ENCODE results near the gene PDZD2. TPM values are rescaled to one million over a fixed set of nuclear protein-coding genes. Genes with fewer than 3 reads are reported as not detected.

PDZD2 gene
- total RNA-seq, 1 experiment from 2014 or later, result 0.37 TPM

DNA sequence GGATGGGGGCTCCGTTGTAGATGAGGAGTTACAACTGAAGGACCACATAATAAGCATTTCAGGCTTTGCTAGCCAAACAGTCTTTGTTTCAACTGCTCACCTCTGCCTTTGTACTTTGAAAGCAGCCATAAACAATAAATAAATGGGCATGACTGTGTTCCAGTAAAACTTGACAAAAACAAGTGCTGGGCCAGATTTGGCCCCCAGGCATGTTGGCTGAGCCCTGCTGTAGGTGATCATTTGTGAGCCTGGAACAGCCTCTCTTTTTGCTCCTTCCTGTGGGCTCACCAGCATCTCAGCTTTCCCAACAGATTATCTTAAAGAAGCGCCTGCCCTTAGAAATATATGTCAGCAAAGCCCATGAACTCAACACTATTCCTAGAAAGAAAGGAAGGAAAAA is 385.8 kb downstream of the PDZD2 start:
- DNase-seq (ENCODE audit: low read depth, low spot score), result no peak
- BruUV-seq (replicated peaks), result no TSS peak
- H3K27ac ChIP-seq (ENCODE audit: low read depth, low read length), result no peak overlapping the region

More for the DNA sequence above, 385.8 kb downstream of the PDZD2 start:
- H4K20me1 ChIP-seq (ENCODE audit: insufficient read depth), result no peaks in the 10 kb centered on the region
- intact Hi-C loops (cut with micrococcal nuclease), result no loop called here
- POLR2A ChIA-PET, result no interaction called here
- H3K4me3 ChIP-seq (replicated peaks in 1 of 2; ENCODE audit: low read depth in 1 of 2, low read length in 2 of 2), result no peak overlapping the region
- no peaks in the 10 kb centered on the region for H3K36me3 ChIP-seq (ENCODE audit: control insufficient read depth in 1 of 2, insufficient read depth in 2 of 2, low read length in 2 of 2)
- H3K9ac ChIP-seq (ENCODE audit: low read length), result no peak overlapping the region
- CTCF ChIA-PET, result no interaction called here
- H3K9me2 ChIP-seq (ENCODE audit: insufficient read depth), result no peaks in the 10 kb centered on the region
- H2AFZ ChIP-seq (ENCODE audit: low read depth, low read length, poor library complexity, severe bottlenecking), result no peak overlapping the region
- H3K4me2 ChIP-seq (ENCODE audit: low read length), result no peak overlapping the region
- H3K79me2 ChIP-seq (ENCODE audit: insufficient read depth, low read length), result no peaks in the 10 kb centered on the region
- H3K9me3 ChIP-seq (ENCODE audit: control insufficient read depth in 1 of 2, insufficient read depth in 1 of 2, low read depth in 1 of 2, low read length in 2 of 2), result no peaks in the 10 kb centered on the region
- no peak for ATAC-seq
- RAD21 ChIA-PET (ENCODE audit: low non-redundant PET in 1 of 2, low total read pairs in 2 of 2, uncharacterized antibody in 2 of 2, unreplicated experiment in 2 of 2), result no interaction called here
- no peaks in the 10 kb centered on the region for H3K27me3 ChIP-seq (ENCODE audit: insufficient read depth, low read length)
- peaks cover 0 to 2% of the 10 kb centered on the region in 2 experiments; a peak in 1 of 4 replicates for H3K4me1 ChIP-seq (ENCODE audit: control insufficient read depth in 1 of 2, insufficient read depth in 2 of 2, low read length in 2 of 2)
- TF ChIP-seq, protein P1, sequence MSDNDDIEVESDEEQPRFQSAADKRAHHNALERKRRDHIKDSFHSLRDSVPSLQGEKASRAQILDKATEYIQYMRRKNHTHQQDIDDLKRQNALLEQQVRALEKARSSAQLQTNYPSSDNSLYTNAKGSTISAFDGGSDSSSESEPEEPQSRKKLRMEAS (IDR thresholded peaks at IDR 0.05), result no peak
- no peak for TF ChIP-seq CEBPB (IDR thresholded peaks at IDR 0.05; ENCODE audit: low read depth)
- no peak for TF ChIP-seq SP1 (IDR thresholded peaks at IDR 0.05; ENCODE audit: low read depth)
- TF ChIP-seq POLR2A (IDR thresholded peaks at IDR 0.05; ENCODE audit: borderline replicate concordance, extremely low read depth, insufficient read depth, insufficient read length), result no peak
- TF ChIP-seq POLR2AphosphoS5 (IDR thresholded peaks at IDR 0.05; ENCODE audit: low read depth, low read length), result no peak
- TF ChIP-seq EGR1 (IDR thresholded peaks at IDR 0.05; ENCODE audit: low read depth), result no peak
- TF ChIP-seq JUND (IDR thresholded peaks at IDR 0.05), result no peak
- TF ChIP-seq EZH2 (IDR thresholded peaks at IDR 0.05), result no peak
- TF ChIP-seq CBX3 (IDR thresholded peaks at IDR 0.05; ENCODE audit: low read depth), result no peak
- TF ChIP-seq, protein P2, sequence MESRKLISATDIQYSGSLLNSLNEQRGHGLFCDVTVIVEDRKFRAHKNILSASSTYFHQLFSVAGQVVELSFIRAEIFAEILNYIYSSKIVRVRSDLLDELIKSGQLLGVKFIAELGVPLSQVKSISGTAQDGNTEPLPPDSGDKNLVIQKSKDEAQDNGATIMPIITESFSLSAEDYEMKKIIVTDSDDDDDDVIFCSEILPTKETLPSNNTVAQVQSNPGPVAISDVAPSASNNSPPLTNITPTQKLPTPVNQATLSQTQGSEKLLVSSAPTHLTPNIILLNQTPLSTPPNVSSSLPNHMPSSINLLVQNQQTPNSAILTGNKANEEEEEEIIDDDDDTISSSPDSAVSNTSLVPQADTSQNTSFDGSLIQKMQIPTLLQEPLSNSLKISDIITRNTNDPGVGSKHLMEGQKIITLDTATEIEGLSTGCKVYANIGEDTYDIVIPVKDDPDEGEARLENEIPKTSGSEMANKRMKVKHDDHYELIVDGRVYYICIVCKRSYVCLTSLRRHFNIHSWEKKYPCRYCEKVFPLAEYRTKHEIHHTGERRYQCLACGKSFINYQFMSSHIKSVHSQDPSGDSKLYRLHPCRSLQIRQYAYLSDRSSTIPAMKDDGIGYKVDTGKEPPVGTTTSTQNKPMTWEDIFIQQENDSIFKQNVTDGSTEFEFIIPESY (IDR thresholded peaks at IDR 0.05; ENCODE audit: extremely low read depth, insufficient replicate concordance, low read length), result no peak
- no peak for TF ChIP-seq RAD21 (IDR thresholded peaks at IDR 0.05; ENCODE audit: low read depth)
- no peak for TF ChIP-seq FOSL1 (IDR thresholded peaks at IDR 0.05; ENCODE audit: low read depth)
- TF ChIP-seq TCF7L2 (IDR thresholded peaks at IDR 0.05; ENCODE audit: borderline replicate concordance, extremely low read depth, insufficient read depth, insufficient read length), result no peak
- no peak for TF ChIP-seq ZNF274 (IDR thresholded peaks at IDR 0.05; ENCODE audit: low read depth, low read length)
- TF ChIP-seq SIN3A (IDR thresholded peaks at IDR 0.05; ENCODE audit: low read depth), result no peak
- no peak for TF ChIP-seq EZH2phosphoT487 (IDR thresholded peaks at IDR 0.05; ENCODE audit: borderline replicate concordance)
- no peak for TF ChIP-seq ZFX (IDR thresholded peaks at IDR 0.05)
- TF ChIP-seq, protein P3, sequence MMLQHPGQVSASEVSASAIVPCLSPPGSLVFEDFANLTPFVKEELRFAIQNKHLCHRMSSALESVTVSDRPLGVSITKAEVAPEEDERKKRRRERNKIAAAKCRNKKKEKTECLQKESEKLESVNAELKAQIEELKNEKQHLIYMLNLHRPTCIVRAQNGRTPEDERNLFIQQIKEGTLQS (IDR thresholded peaks at IDR 0.05), result no peak
